Activated naive CD8-positive, alpha-beta T cell treated with anti-CD3 and anti-CD28 coated beads, Interleukin-2, amount 50 U/mL, for 24 hours (primary cell): ENCODE data around the gene MLKL.
"Not testable (repeated sequence)": the region's sequence is repeated elsewhere in the genome, so short reads cannot be mapped to it uniquely, and the experiment has no call there.

Source experiments
- ATAC-seq: fragments of 150-1000 bp; cut with Tn5 transposase; one replicate; pipeline ENCODE4 v1.10.0; 2021
- DNase-seq: peaks from one replicate; pipeline ENCODE4 v3.0.0; 2021
- H3K27ac Mint-ChIP-seq: one replicate; pipeline ENCODE4 v1.8.0; 2021; ENCODE audit warnings: mild to moderate bottlenecking, mixed read lengths
- H3K27me3 Mint-ChIP-seq: one replicate; pipeline ENCODE4 v1.8.0; 2021; ENCODE audit warnings: mixed read lengths
- H3K36me3 Mint-ChIP-seq: one replicate; pipeline ENCODE4 v1.8.0; 2021; ENCODE audit warnings: low read depth, mixed read lengths
- H3K4me1 Mint-ChIP-seq: one replicate; pipeline ENCODE4 v1.8.0; 2021; ENCODE audit warnings: mixed read lengths
- H3K4me3 Mint-ChIP-seq: one replicate; pipeline ENCODE4 v1.8.0; 2021; ENCODE audit warnings: mild to moderate bottlenecking, moderate library complexity, mixed read lengths
- H3K9me3 Mint-ChIP-seq: one replicate; pipeline ENCODE4 v1.8.0; 2021; ENCODE audit warnings: mixed read lengths

MLKL gene

GRCh38 chr16:74695450-74696422 is 4.9 kb downstream of the MLKL start:
- Mint-ChIP-seq H3K27ac (peak overlapping the region; percentile 58), H3K36me3 (peaks cover 59% of the 10 kb centered on the region), H3K4me3 (peak overlapping the region; percentile 68), H3K9me3 (no peaks in the 10 kb centered on the region), H3K27me3 (no peaks in the 10 kb centered on the region), H3K4me1 (peaks cover 50% of the 10 kb centered on the region)
- DNase-seq: peak; percentile 53
- peak; percentile 76 for ATAC-seq

DNA sequence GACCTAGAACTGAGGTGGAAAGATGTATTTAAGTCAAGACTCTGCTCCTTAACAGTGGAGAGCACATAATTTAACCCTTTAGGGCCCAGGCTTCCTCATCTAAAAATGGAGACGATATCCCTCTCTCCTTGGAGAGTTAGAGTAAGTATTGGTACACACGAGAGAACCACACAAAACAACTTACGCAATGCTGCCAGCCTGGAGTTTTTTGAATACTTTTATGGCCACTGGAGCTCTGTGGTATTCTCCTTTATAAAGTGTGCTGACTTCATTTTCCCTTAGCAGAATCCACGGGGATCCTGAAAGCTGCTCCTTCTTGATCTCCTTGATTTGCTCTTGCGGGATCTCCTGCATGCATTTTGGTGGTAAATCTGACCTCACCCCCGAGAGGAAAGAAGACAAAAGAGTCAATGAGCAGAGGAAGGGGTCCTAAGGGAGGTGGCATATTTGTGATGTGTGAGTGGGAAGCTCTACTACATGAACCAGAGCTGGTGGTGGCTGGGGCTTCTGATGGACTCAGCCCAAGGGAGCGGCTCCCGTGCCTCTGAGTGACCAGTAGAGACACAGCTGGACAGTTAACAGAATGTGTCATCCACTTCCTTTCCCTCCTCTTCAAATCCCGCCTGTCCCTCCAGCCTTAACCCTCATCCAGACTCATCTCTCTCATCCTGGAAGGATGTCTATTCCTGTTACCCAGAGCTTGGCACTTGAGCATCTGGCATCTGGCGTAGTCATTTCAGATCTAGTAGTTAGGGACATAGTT is 9.4 kb downstream of the MLKL start:
- Mint-ChIP-seq H3K27me3 (no peaks in the 10 kb centered on the region), H3K9me3 (no peaks in the 10 kb centered on the region), H3K36me3 (peaks cover 66% of the 10 kb centered on the region), H3K27ac (no peak overlapping the region), H3K4me1 (peaks cover 15% of the 10 kb centered on the region), H3K4me3 (no peak overlapping the region)
- ATAC-seq (no peak), DNase-seq (no peak)

DNA sequence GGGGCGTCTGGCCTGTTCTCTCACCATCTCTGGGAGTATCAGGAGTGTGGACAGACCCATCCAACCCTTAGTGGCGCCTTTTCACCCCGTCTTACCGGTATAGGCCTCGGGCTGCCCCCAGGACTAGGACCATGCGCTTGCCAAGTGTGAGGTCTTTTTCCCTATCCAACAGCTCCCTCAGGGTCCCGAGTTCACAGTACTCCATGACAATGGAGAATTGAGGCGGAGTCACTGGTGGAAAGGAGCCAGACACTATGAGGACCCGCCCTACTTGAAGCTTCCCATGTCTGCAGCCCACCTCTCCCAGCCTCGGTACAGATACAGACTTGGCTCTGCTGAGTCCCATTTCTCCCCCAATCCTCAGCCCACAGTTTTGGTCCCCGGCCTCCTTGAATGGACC is 18.1 kb downstream of the MLKL start:
- no peaks in the 10 kb centered on the region for H3K27me3 Mint-ChIP-seq
- DNase-seq (no peak), ATAC-seq (no peak)
- H3K4me1 Mint-ChIP-seq: peaks cover 2% of the 10 kb centered on the region
- H3K27ac Mint-ChIP-seq: no peak overlapping the region
- H3K36me3 Mint-ChIP-seq: peaks cover 38% of the 10 kb centered on the region
- H3K4me3 Mint-ChIP-seq: no peak overlapping the region
- no peaks in the 10 kb centered on the region for H3K9me3 Mint-ChIP-seq

DNA sequence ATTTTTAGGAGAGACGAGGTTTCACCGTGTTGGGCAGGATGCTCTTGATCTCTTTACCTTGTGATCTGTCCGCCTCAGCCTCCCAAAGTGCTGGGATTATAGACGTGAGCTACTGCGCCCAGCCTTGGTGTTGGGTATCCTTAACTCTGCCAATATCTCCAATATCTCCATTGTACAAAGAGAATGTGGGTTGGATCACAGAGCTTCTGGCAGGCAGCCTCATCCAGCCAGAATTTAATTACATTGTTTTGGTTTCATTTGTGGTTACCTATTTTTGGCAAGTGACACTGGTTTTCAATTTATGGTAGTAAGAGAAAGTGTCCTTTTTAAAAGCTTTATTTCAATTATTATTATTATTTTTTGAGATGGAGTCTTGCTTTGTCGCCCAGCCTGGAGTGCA is 20.0 kb downstream of the MLKL start:
- no peak for DNase-seq
- H3K27ac Mint-ChIP-seq: no peak overlapping the region
- no peak overlapping the region for H3K4me3 Mint-ChIP-seq
- no peaks in the 10 kb centered on the region for H3K9me3 Mint-ChIP-seq
- H3K36me3 Mint-ChIP-seq: peaks cover 38% of the 10 kb centered on the region
- peaks cover 2% of the 10 kb centered on the region for H3K4me1 Mint-ChIP-seq
- ATAC-seq: no peak
- no peaks in the 10 kb centered on the region for H3K27me3 Mint-ChIP-seq

GRCh38 chr16:74679983-74680382 is 20.7 kb downstream of the MLKL start:
- H3K36me3 Mint-ChIP-seq: peaks cover 38% of the 10 kb centered on the region

GRCh38 chr16:74677868-74678267 is 22.8 kb downstream of the MLKL start:
- no peaks in the 10 kb centered on the region for H3K27me3 Mint-ChIP-seq
- peaks cover 37% of the 10 kb centered on the region for H3K36me3 Mint-ChIP-seq
- DNase-seq (no peak), ATAC-seq (no peak)
- H3K9me3 Mint-ChIP-seq: no peaks in the 10 kb centered on the region
- H3K4me1 Mint-ChIP-seq: no peaks in the 10 kb centered on the region
- no peak overlapping the region for H3K27ac Mint-ChIP-seq
- H3K4me3 Mint-ChIP-seq: no peak overlapping the region

More at GRCh38 chr16:74679983-74680382, 20.7 kb downstream of the MLKL start:
- Mint-ChIP-seq H3K9me3 (no peaks in the 10 kb centered on the region), H3K4me1 (peaks cover 2% of the 10 kb centered on the region), H3K27me3 (no peaks in the 10 kb centered on the region), H3K4me3 (no peak overlapping the region), H3K27ac (no peak overlapping the region)
- ATAC-seq (no peak), DNase-seq (no peak)

GRCh38 chr16:74673876-74674275 is 26.8 kb downstream of the MLKL start:
- Mint-ChIP-seq H3K4me1 (no peaks in the 10 kb centered on the region), H3K27ac (no peak overlapping the region), H3K36me3 (peaks cover 36% of the 10 kb centered on the region), H3K9me3 (no peaks in the 10 kb centered on the region), H3K27me3 (no peaks in the 10 kb centered on the region), H3K4me3 (no peak overlapping the region)
- no peak for DNase-seq
- no peak for ATAC-seq

DNA sequence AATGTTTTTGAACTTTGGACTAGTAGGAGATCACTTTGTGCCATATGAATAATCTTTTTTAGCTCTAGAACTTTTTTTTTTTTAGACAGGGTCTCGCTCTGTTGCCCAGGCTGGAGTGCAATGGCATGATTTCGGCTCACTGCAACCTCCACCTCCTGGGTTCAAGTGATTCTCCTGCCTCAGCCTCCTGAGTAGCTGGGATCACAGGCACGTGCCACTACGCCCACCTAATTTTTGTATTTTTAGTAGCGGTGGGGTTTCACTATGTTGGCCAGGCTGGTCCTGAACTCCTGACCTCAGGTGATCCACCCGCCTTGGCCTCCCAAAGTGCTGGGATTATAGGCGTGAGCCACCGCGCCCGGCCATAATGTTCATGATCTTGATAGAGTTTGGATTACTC is 31.8 kb downstream of the MLKL start:
- not testable (repeated sequence) for H3K27me3 Mint-ChIP-seq, H3K9me3 Mint-ChIP-seq, H3K4me3 Mint-ChIP-seq, DNase-seq, ATAC-seq, H3K27ac Mint-ChIP-seq
- H3K36me3 Mint-ChIP-seq: peaks cover 33% of the 10 kb centered on the region
- peaks cover 27% of the 10 kb centered on the region for H3K4me1 Mint-ChIP-seq

- H3K9me3 Mint-ChIP-seq: no peaks in the 10 kb centered on the region
- DNase-seq: peak; percentile 53
- ATAC-seq: no peak
- peak overlapping the region; percentile 89 for H3K4me3 Mint-ChIP-seq
- H3K36me3 Mint-ChIP-seq: peaks cover 44% of the 10 kb centered on the region
- H3K27me3 Mint-ChIP-seq: peaks cover 4% of the 10 kb centered on the region
- peaks cover 43% of the 10 kb centered on the region for H3K4me1 Mint-ChIP-seq
- peak overlapping the region; percentile 97 for H3K27ac Mint-ChIP-seq
These were observed 33.4 kb downstream of the MLKL start for GRCh38 chr16:74667255-74667700.

DNA sequence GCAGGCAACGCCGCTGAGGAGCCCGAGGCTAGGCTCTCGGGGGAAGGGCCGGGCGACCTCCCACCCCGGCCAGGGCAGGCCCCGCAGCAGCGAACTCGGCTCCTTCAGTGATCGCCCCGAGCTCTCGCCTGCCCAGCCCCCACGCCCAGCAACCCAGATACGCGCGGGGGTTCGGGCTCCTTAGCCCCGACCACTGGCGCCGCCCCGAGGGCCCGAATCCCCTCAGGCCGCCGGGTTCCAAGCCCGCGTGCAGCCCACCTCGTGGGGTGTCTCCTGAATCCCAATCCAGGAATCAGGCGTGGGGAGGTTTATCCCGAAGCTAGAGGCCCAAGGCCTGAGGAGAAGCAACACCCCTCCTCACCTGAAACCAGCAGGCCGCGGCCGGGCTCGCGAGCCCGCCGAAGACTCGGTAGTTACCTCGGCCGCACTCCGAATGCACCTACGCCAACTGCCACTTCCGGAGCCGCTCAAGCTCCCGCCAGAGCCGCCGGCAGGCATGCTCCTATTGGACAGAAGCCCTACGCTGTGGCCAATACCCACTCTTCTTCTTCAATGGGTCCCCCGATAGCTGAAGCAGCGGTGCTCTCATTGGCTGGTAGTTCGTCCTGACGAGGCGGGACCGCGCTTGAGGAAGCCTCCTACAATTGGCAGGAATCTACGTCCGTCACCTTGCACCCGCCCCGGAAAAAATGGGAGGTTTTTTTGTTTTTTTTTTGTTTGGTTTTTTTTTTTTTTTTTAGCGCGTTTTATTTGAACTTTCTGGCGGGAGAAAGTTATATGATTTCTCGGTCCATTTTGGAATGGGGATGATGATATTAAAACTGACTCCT is 34.0 kb downstream of the MLKL start, which contains the start of gene RFWD3:
Gene RFWD3, minus strand, starts transcription at position 453 of the 830 bp plus-strand sequence. CDS start 5,428 bp downstream, outside the sequence.
- H3K36me3 Mint-ChIP-seq: peaks cover 44% of the 10 kb centered on the region
- H3K4me1 Mint-ChIP-seq: peaks cover 48% of the 10 kb centered on the region
- peak; percentile 100 for ATAC-seq
- H3K4me3 Mint-ChIP-seq: peak within 1 kb of the TSS; percentile 89
- H3K27me3 Mint-ChIP-seq: peaks cover 4% of the 10 kb centered on the region
- no peaks in the 10 kb centered on the region for H3K9me3 Mint-ChIP-seq
- peak within 1 kb of the TSS; percentile 97 for H3K27ac Mint-ChIP-seq
- DNase-seq: peak; percentile 92

DNA sequence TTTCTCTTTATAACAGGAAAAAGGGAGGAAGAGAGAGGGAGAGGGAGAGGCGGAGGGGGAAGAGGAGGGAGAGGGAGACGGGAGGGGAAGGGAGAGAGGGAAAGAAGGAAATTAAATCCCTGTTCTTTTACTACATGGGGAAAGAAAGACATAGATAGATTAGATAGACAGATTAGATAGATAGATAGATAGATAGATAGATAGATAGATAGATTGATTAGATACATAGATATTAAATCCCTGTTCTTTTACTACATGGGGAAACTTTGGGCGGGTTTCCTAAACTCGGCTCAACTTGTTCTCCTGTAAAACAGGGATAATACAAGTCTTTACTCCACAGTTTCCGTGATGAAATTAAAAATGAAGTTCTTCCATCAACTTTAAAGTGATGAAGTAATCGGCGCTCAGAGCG is 34.6 kb downstream of the MLKL start:
- H3K9me3 Mint-ChIP-seq: no peaks in the 10 kb centered on the region
- peaks cover 4% of the 10 kb centered on the region for H3K27me3 Mint-ChIP-seq
- H3K4me3 Mint-ChIP-seq: peak overlapping the region; percentile 89
- H3K27ac Mint-ChIP-seq: peak overlapping the region; percentile 97
- peaks cover 46% of the 10 kb centered on the region for H3K36me3 Mint-ChIP-seq
- ATAC-seq (no peak), DNase-seq (no peak)
- peaks cover 53% of the 10 kb centered on the region for H3K4me1 Mint-ChIP-seq

DNA sequence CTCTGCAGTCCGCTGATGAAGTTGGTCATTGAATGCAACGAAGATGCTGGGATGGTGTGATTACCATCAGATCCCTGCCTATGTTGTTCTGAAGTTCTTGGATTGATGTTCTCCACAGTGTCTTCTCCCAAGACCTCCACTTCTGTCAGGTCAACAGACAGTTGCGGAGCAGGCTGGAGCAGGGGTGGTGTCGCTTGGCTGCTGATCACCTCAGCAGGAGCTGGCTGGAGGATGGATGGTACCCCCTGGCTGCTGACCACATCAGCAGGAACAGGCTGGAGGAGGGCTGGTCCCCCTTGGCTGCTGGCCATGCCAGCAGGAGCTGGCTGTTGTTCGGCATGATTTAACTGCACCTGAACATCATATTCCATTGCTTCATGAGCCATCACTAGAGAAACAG is 39.6 kb downstream of the MLKL start:
- Mint-ChIP-seq H3K27me3 (no peaks in the 10 kb centered on the region), H3K27ac (no peak overlapping the region), H3K4me1 (peaks cover 86% of the 10 kb centered on the region), H3K4me3 (peak overlapping the region; percentile 53), H3K9me3 (no peaks in the 10 kb centered on the region), H3K36me3 (peaks cover 83% of the 10 kb centered on the region)
- DNase-seq: no peak
- ATAC-seq: no peak

- H3K9me3 Mint-ChIP-seq: no peaks in the 10 kb centered on the region
- no peak for ATAC-seq
- no peak overlapping the region for H3K27ac Mint-ChIP-seq
- H3K4me3 Mint-ChIP-seq: peak overlapping the region; percentile 53
- no peak for DNase-seq
- H3K4me1 Mint-ChIP-seq: peaks cover 90% of the 10 kb centered on the region
- H3K27me3 Mint-ChIP-seq: no peaks in the 10 kb centered on the region
- H3K36me3 Mint-ChIP-seq: peaks cover 88% of the 10 kb centered on the region
These were observed 40.3 kb downstream of the MLKL start for GRCh38 chr16:74660383-74660782.

- H3K27me3 Mint-ChIP-seq: no peaks in the 10 kb centered on the region
- no peaks in the 10 kb centered on the region for H3K9me3 Mint-ChIP-seq
- ATAC-seq (no peak), DNase-seq (no peak)
- H3K36me3 Mint-ChIP-seq: peaks cover 78% of the 10 kb centered on the region
- H3K4me3 Mint-ChIP-seq: peak overlapping the region; percentile 53
- peaks cover 88% of the 10 kb centered on the region for H3K4me1 Mint-ChIP-seq
- H3K27ac Mint-ChIP-seq: no peak overlapping the region
These were observed 41.6 kb downstream of the MLKL start for GRCh38 chr16:74659041-74659440.
